Muscle of leg (tissue), 11 donors: ENCODE results near the gene PLEKHG2. TPM values are rescaled to one million over a fixed set of nuclear protein-coding genes. Genes with fewer than 3 reads are reported as not detected.

Source experiments
- DNase-seq: peaks from one replicate; pipeline ENCODE4 v3.0.0; 2013
- H3K27ac ChIP-seq: one replicate; pipeline ENCODE4 v1.5.1; 2013; ENCODE audit warnings: mild to moderate bottlenecking, low read length, control low read depth
- H3K27me3 ChIP-seq: one replicate; pipeline ENCODE4 v1.6.1; 2013; ENCODE audit warnings: low read length; ENCODE audit not compliant: control insufficient read depth, insufficient read depth
- H3K36me3 ChIP-seq: one replicate; pipeline ENCODE4 v1.6.1; 2013; ENCODE audit warnings: low read length; ENCODE audit not compliant: control insufficient read depth, insufficient read depth
- H3K4me1 ChIP-seq: one replicate; pipeline ENCODE4 v1.6.1; 2013; ENCODE audit warnings: low read length; ENCODE audit not compliant: control insufficient read depth, insufficient read depth
- H3K4me3 ChIP-seq: one replicate; pipeline ENCODE4 v1.5.1; 2013; ENCODE audit warnings: low read length, control low read depth
- H3K9me3 ChIP-seq: replicated peaks from 2 replicates; pipeline ENCODE4 v1.6.1; 2013; ENCODE audit warnings: low read depth, low read length; ENCODE audit not compliant: control insufficient read depth
- WGBS: methylation state at CpG from one replicate; pipeline ENCODE4 v1.1.5; 2013; ENCODE audit warnings: missing lambda C conversion rate; ENCODE audit not compliant: insufficient coverage; 5-methylcytosine and 5-hydroxymethylcytosine counted together
- polyA plus RNA-seq, 8 donors: library from polyadenylated mRNA; unstranded; fragments of 120-200 nt; gene quantifications; one replicate each; pipeline versions ENCODE4 v1.2.1 to v1.2.3, GENCODE V29; 2013; ENCODE audit warnings: inconsistent platforms in 1 of 8, low replicate concordance in 1 of 8; ENCODE audit not compliant: insufficient read length in 8 of 8, insufficient read depth in 1 of 8
- total RNA-seq: library from RNA; stranded (reverse); fragments of 120-200 nt; gene quantifications from one replicate; pipeline ENCODE4 v1.2.4, GENCODE V29; 2013

PLEKHG2 gene
- total and polyA plus RNA-seq, 9 donors: 21.2 to 65.3 (median 50.0) TPM

DNA sequence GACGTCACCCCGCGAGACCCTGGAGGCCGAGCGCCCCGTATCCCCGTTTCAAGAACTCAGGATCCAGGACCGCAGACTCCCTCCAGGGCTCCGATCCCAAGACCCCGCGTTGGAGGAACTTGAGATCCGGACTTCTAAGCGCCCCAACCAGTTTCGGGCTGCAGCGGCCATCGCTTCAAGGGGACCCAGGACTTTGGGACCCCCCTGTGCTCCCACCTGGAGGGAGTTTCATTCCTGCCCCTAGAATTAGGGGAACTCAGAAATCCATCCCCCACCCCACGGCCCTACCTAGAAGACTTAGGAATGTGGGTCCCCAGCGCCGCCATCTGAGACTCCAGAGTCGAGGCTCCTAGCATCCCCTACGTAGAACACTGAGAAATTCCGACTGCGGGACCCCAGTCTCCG is 400 bp downstream of the PLEKHG2 start:
- H3K9me3 ChIP-seq: no peaks in the 10 kb centered on the region
- peak overlapping the region; percentile 98 for H3K27ac ChIP-seq
- 0% methylated on average over 23 of the region's 24 CpGs for WGBS
- peak overlapping the region; percentile 96 for H3K4me3 ChIP-seq
- no peaks in the 10 kb centered on the region for H3K27me3 ChIP-seq
- H3K36me3 ChIP-seq: peaks cover 37% of the 10 kb centered on the region
- no peak for DNase-seq
- peaks cover 67% of the 10 kb centered on the region for H3K4me1 ChIP-seq

DNA sequence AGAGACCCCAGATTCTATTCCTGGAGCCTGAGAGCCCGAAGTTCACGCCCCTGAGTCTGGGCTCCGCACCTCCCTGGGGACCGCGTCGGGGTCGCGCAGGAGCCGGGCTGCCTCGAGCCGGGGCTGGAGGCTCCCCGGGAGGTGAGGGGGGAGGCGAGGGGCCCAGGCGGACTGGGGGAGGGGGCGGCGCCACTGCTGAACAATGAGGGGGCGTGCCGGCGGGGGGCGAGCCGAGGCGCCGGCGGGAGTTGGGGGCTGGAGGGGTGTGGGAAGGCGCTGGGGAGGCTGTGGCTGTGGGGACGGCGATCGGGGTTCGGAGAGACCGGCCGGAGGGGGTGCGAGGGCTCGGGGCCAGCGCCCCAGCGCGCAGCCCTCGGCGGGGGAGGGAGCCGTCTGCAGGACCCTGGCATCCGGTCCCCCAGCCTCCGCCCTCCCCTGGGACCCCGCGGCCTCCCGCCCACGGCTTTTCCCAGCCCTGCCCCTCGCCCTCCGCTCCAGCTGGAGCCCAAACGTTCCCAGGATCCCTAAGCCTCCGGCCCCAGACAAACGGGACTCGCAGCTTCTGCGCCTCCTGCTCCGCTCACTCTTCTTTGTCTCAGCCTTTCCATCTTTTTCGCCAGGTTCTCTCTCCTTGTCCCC is 922 bp downstream of the PLEKHG2 start:
- WGBS: under 1% methylated on average over 45 of the region's 54 CpGs

DNA sequence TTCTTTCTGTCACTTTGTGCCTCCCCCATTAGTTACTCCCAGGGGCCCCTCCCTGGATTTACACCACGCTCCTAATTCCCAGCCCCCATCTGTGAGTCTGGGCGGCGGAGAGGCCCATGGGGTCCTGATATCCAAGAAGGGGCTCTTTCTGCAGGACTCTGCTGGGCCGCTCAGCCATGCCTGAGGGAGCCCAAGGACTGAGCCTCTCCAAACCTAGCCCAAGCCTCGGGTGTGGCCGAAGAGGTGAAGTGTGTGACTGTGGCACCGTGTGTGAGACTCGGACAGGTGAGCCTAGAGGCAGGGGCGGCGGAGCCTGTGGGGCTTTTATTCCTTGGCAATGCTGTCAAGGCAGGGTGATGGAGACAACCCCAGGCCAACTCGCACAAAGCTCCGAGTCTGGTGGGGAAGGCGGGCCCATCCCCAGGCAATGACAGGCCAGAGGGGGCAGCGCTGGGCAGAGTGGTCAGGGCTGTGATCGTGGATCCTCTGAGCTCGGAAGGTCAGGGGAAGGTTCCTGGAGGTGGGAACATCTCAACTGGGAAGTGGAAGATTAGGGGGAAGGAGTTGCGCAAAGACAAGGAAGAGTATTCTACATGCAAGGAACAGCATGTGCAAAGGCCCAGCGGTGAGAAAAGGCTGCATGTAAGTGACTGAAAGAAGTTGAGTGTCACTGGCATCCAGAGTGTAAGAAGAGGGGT is 1.6 kb downstream of the PLEKHG2 start:
- 18% methylated on average over 15 of the region's 18 CpGs for WGBS
- DNase-seq: no peak

More for the DNA sequence above, 922 bp downstream of the PLEKHG2 start:
- Histone ChIP-seq H3K9me3 (no peaks in the 10 kb centered on the region), H3K27ac (peak overlapping the region; percentile 98), H3K27me3 (no peaks in the 10 kb centered on the region), H3K4me1 (peaks cover 61% of the 10 kb centered on the region), H3K4me3 (peak overlapping the region; percentile 96), H3K36me3 (peaks cover 36% of the 10 kb centered on the region)
- peak; percentile 88 for DNase-seq

DNA sequence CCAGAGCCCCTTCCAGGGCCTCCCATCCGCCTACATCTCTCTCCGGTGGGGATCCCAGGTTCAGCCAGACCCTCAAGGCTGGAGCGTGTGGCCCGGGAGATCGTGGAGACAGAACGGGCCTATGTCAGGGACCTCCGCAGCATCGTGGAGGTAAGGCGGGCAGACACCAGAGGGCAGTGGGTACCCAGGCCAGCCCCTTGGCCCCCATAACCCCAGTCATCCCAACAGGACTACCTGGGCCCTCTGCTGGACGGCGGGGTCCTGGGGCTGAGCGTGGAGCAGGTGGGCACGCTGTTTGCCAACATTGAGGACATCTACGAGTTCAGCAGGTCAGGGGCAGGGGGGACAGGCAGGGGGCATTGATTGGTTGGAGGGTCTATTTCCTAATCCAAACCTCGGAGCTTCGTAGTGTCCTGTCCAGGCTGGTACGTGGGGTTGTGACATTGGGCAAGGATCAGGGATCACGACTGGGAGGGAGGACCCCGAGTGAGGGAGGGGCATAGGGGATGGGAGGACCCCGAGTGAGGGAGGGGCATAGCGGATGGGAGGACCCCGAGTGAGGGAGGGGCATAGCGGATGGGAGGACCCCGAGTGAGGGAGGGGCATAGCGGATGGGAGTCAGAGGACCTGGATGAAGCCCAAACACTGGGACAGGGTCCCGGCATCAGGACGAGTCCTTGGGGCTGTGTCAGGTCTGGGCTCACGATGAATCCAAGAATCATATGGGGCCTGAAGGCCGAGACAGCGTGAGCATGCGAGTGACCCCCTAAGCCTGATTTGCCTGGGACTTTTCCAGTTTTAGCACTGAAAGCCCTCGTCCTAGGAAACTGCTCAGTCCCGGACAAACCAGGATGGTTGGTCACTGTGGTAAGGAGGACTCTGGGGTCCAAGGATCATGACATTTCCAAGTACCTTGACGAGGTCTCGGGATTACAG is 2.9 kb downstream of the PLEKHG2 start:
- no peak overlapping the region for H3K27ac ChIP-seq
- WGBS: 29% methylated on average over 29 of the region's 35 CpGs
- peak; percentile 44 for DNase-seq
- H3K9me3 ChIP-seq: no peaks in the 10 kb centered on the region
- no peaks in the 10 kb centered on the region for H3K27me3 ChIP-seq
- peaks cover 45% of the 10 kb centered on the region for H3K4me1 ChIP-seq
- peak overlapping the region; percentile 96 for H3K4me3 ChIP-seq
- peaks cover 46% of the 10 kb centered on the region for H3K36me3 ChIP-seq

More for the DNA sequence above, 1.6 kb downstream of the PLEKHG2 start:
- Histone ChIP-seq H3K9me3 (no peaks in the 10 kb centered on the region), H3K27me3 (no peaks in the 10 kb centered on the region), H3K27ac (peak overlapping the region; percentile 85), H3K4me1 (peaks cover 55% of the 10 kb centered on the region), H3K36me3 (peaks cover 36% of the 10 kb centered on the region), H3K4me3 (peak overlapping the region; percentile 96)

DNA sequence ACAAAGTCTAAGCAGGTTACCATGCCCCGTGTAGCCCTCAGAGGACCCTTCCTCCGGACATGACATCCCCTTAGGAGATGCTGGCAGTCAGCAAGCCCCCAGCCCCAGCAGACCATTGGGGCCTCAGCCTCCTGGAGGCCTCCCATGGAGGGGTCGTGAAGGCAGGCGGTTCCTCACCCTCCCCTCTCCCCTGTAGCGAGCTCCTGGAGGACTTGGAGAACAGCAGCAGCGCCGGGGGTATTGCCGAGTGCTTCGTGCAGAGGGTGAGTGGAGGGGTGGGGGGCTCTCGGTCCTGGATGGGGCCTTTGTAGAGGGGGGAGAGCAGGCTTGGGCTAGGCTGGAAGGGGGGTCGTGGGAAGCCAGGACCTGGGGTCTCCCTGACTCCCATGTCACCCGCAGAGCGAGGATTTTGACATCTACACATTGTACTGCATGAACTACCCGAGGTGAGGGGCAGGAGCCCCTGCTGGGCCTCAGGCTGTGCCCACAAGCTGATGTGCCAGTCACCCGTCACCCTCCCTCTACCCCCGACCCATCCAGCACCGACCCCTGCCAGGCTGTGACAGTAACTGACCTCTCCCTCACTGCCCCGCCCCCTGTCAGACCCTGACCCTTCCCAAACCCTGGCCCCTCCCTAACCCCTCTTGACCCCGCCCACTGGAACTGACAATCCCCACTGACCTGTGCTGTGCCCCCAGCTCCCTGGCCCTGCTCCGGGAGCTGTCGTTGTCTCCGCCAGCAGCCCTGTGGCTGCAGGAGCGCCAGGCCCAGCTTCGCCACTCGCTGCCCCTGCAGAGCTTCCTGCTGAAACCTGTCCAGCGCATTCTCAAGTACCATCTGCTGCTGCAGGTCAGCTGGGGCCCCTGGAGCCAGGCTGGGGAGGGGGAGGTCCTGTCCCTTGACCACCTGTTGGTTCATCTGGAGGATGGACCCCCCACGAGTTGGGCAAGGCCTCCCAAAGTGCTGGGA is 4.0 kb downstream of the PLEKHG2 start:
- WGBS: 81% methylated on average over 23 of the region's 27 CpGs
- no peak for DNase-seq
- Histone ChIP-seq H3K9me3 (no peaks in the 10 kb centered on the region), H3K36me3 (peaks cover 56% of the 10 kb centered on the region), H3K27ac (no peak overlapping the region), H3K27me3 (no peaks in the 10 kb centered on the region), H3K4me1 (peaks cover 34% of the 10 kb centered on the region), H3K4me3 (no peak overlapping the region)

DNA sequence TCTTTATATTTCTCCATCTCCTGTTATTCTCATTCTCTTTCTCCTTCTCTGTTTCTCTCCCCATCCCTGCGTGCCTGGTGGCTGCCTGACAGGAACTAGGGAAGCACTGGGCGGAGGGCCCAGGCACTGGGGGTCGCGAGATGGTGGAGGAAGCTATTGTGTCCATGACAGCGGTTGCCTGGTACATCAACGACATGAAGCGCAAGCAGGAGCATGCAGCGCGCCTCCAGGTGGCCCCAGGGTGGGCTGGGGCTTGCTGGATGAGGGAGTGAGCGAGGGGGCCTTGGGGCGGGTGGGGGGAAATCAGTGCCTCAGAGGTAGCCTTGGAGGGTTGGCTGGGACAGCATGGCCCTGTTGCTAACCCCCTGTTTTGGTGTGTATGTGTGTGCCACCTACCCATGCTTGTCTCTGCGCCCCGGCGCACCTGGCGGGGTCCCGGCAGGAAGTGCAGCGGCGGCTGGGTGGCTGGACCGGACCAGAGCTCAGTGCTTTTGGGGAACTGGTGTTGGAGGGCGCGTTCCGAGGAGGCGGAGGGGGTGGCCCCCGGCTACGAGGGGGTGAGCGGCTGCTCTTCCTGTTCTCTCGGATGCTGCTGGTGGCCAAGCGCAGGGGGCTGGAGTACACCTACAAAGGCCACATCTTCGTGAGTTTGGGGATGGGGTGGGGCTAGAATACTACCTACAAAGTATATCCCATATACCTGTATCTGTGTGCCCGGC is 5.2 kb downstream of the PLEKHG2 start:
- Histone ChIP-seq H3K36me3 (peaks cover 66% of the 10 kb centered on the region), H3K4me3 (no peak overlapping the region), H3K9me3 (no peaks in the 10 kb centered on the region), H3K27ac (no peak overlapping the region), H3K27me3 (no peaks in the 10 kb centered on the region), H3K4me1 (peaks cover 33% of the 10 kb centered on the region)
- DNase-seq: no peak
- WGBS: 90% methylated on average over 21 of the region's 30 CpGs

DNA sequence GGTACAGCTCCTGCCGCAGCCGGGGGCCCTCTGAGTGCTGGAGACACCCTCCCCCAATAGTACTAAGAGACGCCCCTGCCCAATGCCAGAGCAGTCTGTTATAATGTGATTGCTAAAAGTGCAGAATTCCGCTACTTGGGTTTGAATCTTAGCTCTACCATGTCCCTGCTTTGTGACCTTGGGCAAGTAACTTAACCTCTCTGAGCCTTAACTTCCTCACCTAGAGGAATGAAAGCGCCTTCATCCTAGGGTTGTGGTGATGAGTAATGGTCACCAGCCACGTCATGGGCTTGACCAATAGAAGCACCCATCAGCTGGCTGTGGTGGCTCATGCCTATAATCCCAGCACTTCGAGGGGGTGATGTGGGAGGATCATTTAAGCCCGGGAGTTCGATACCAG is 6.5 kb downstream of the PLEKHG2 start:
- Histone ChIP-seq H3K9me3 (no peaks in the 10 kb centered on the region), H3K36me3 (peaks cover 80% of the 10 kb centered on the region), H3K27ac (no peak overlapping the region), H3K4me3 (no peak overlapping the region), H3K4me1 (peaks cover 37% of the 10 kb centered on the region), H3K27me3 (no peaks in the 10 kb centered on the region)
- 73% methylated on average over 3 of the region's 9 CpGs for WGBS
- DNase-seq: no peak

DNA sequence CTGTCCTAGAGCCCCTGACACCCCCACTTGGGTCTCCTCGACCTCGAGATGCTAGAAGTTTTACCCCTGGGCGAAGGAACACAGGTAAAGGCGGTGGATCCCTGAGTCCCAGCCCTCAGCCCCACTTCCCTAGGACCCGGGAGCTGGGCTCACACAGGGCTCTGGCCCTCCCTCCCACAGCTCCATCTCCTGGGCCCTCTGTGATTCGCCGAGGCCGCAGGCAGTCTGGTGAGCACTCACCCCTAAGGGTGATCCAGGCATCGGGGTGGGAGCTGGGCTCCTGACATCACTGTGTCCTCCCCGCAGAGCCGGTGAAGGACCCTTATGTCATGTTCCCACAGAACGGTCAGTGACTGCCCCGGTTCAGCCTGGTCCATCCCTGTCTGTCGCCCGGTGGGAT is 8.3 kb downstream of the PLEKHG2 start:
- H3K27ac ChIP-seq: no peak overlapping the region
- 84% methylated on average over 11 of the region's 15 CpGs for WGBS
- no peak overlapping the region for H3K4me3 ChIP-seq
- no peaks in the 10 kb centered on the region for H3K9me3 ChIP-seq
- no peaks in the 10 kb centered on the region for H3K27me3 ChIP-seq
- no peak for DNase-seq
- H3K4me1 ChIP-seq: peaks cover 19% of the 10 kb centered on the region
- H3K36me3 ChIP-seq: peaks cover 91% of the 10 kb centered on the region

DNA sequence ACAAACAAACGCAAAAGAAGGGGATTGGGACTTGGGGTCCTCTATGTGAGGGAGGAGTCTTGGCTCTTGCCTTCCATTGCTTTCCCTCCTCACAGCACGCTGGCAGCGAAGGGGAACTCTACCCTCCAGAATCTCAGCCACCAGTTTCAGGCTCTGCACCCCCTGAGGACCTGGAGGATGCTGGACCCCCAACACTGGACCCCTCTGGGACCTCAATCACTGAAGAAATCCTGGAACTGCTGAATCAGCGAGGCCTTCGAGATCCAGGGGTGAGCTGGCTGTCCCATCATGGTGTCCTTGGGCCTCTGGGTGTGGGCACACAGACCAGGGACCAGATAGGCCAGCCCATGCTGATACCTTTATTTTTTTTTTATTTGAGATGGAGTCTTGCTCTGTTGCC is 9.6 kb downstream of the PLEKHG2 start:
- Histone ChIP-seq H3K9me3 (no peaks in the 10 kb centered on the region), H3K36me3 (peaks cover 80% of the 10 kb centered on the region), H3K27ac (no peak overlapping the region), H3K4me3 (no peak overlapping the region), H3K27me3 (no peaks in the 10 kb centered on the region), H3K4me1 (peaks cover 7% of the 10 kb centered on the region)
- DNase-seq: no peak
- WGBS: 83% methylated on average over 2 of the region's 5 CpGs
